GM20000 (cell line): ENCODE results near the gene DEFB114.

Experiments used
- DNase-seq: peaks from one replicate; pipeline ENCODE4 v3.0.0; 2012; ENCODE audit warnings: low spot score
- TF ChIP-seq, protein P1 (sequence below): IDR thresholded peaks from 2 replicates; pipeline ENCODE4 v1.5.1; 2012; ENCODE audit warnings: mild to moderate bottlenecking, control low read depth; ENCODE audit errors: extremely low read depth, missing control alignments

The DEFB114 gene

GRCh38 chr6:49919935-49920644 is 43.9 kb downstream of the DEFB114 start:
- DNase-seq: no peak
- TF ChIP-seq, protein P1, sequence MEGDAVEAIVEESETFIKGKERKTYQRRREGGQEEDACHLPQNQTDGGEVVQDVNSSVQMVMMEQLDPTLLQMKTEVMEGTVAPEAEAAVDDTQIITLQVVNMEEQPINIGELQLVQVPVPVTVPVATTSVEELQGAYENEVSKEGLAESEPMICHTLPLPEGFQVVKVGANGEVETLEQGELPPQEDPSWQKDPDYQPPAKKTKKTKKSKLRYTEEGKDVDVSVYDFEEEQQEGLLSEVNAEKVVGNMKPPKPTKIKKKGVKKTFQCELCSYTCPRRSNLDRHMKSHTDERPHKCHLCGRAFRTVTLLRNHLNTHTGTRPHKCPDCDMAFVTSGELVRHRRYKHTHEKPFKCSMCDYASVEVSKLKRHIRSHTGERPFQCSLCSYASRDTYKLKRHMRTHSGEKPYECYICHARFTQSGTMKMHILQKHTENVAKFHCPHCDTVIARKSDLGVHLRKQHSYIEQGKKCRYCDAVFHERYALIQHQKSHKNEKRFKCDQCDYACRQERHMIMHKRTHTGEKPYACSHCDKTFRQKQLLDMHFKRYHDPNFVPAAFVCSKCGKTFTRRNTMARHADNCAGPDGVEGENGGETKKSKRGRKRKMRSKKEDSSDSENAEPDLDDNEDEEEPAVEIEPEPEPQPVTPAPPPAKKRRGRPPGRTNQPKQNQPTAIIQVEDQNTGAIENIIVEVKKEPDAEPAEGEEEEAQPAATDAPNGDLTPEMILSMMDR: no peak

DNA sequence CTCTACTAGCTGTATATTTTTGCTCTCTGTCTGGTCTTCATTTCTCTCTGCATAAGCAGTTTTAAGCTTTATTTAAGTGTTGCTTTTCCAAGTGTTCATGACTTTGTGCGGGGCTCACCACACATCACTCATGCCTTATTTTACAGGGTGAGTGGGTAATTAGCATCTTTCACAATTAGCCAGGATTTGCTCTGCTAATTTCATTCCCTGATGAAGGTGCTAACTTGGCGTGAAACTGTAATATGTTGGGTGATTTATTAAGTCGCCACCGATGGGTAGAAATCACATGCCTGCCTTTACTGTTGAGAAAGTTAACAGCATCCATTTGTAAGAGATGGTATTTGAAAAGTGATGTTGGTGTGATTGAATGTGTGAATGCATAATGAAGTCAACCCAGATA is 44.7 kb downstream of the DEFB114 start:
- DNase-seq: no peak
- TF ChIP-seq, protein P1: no peak

DNA sequence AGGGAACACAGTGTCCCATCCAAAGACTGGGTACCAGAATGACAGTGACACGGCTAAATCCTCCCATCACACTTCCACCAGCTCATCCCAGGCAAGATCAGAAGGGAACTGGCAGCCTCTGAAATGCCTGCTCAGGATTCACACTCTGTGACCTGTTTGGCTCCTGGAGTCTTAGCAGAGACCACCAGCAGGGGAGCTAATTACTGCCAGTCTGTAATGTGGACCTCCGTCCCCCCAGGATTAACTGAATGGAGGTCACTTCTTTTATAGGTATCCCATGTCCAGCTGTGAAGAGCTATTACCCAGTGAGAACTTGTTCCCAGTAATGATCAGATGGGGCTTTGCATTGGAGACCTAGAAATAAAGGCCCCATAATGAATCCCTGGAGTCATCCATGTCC is 45.2 kb downstream of the DEFB114 start:
- TF ChIP-seq, protein P1: no peak
- DNase-seq: no peak

GRCh38 chr6:49915035-49915434 is 48.9 kb downstream of the DEFB114 start:
- no peak for DNase-seq
- TF ChIP-seq, protein P1: no peak

GRCh38 chr6:49913636-49914375 is 50.2 kb downstream of the DEFB114 start:
- DNase-seq: no peak
- TF ChIP-seq, protein P1: no peak

DNA sequence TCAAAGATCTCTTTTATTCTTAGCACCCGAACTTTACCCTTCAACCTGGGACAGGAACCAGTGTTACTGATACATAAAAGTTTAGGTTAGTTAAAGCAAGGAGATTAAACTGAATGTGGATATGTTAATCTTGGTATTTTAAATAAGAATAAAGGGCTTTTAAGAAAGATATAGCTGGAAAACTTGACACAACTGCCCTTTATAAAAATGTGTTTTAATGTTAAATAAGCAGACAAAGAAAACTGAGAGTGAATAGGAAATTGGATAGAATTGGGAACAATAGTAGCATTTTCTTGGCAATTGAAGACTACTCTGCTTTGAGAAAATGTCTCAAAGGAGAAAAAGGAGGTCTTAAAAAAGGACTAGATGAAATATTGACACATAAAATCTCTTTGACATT is 51.8 kb downstream of the DEFB114 start:
- DNase-seq: no peak
- TF ChIP-seq, protein P1: no peak

- TF ChIP-seq, protein P1: no peak
- DNase-seq: no peak
These were observed 52.7 kb downstream of the DEFB114 start for GRCh38 chr6:49911252-49911651.
